ENCODE data around the gene TBX20.
"Not testable (repeated sequence)": the region's sequence is repeated elsewhere in the genome, so short reads cannot be mapped to it uniquely, and the experiment has no call there.

TBX20 gene

DNA sequence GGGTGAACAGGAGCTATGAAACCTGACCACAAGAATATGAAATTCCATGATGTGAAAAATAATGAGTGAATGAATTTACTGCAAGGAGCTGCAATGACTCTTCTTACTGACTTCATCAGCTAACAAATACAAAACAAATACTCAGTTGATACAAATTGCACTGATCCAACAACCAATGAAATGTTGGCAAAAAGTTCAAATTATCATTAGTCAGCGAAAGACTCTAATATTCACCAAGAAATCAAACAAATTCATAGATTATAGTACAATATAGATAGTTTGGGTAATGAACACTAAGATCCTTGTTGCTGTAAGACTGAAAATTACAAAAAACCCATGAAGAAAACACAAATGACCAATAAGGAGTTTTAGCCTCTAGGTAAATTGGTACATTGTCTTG, 49.0 kb downstream of the TBX20 start:
- H3K9me3 Mint-ChIP-seq (ENCODE audit: low read depth); H3K27ac Mint-ChIP-seq; H3K4me3 Mint-ChIP-seq; H3K27me3 Mint-ChIP-seq; H3K36me3 Mint-ChIP-seq; H3K4me1 Mint-ChIP-seq (ENCODE audit: low read depth): not testable (repeated sequence)

DNA sequence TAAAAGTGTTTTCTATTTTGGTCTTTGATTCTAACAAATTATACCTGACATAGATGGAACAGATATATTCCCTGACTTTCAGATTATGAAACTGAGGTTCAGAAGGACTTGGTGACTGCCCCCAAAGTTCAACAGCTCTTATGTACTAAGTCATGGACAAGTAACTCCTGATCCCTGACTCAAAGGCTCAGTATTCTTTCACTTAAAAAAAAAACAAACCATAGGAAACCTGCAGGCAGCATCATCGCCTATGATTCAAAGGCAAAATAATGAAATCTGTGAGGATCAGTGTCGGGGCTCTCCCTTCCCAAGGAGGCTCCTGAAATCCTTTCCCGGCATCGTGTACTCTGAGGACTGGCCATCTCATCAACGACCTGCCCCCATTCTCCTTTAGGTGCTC, 49.9 kb downstream of the TBX20 start:
- not testable (repeated sequence) for H3K36me3 Mint-ChIP-seq; H3K4me1 Mint-ChIP-seq (ENCODE audit: low read depth); H3K9me3 Mint-ChIP-seq (ENCODE audit: low read depth); H3K27ac Mint-ChIP-seq; H3K4me3 Mint-ChIP-seq; H3K27me3 Mint-ChIP-seq

DNA sequence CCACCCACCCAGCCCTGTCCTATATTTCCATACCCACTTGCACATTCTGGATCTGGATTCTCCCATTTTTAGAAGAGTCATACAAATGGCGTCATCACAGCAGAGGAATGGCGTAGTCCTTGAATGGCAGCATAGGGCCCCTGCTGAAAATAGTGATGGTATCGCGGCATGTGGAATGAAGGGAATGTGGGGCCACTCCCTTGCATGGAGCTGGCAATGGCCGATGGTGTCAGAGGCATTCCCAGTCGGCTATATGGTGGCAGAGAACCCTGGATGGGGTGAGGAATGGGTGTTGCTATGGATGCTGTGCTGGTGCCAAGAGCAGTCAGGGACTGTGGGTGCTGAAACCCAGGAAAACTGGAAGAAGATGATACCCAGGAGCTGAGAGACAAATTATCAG, 51.5 kb downstream of the TBX20 start:
- H3K27ac Mint-ChIP-seq; H3K36me3 Mint-ChIP-seq; H3K9me3 Mint-ChIP-seq (ENCODE audit: low read depth); H3K4me3 Mint-ChIP-seq; H3K27me3 Mint-ChIP-seq; H3K4me1 Mint-ChIP-seq (ENCODE audit: low read depth): not testable (repeated sequence)

DNA sequence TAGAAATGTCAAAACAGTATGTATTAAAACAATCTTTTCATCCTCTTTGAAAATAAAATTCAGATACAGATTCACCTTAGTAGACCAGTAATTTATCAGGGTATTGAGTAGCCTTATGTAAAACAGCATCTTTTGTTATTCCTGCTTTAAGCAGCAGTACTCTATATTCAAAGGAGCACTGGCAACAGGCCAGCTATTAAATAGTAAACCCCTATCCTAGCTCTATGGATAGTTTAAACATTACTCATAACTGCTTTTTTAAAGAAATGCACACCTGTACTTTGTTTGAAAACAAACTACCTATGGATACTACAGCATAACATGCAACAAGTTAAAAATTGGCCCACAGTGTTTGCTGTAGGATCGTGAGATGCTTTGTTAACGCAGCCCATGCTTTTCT, 53.7 kb downstream of the TBX20 start:
- H3K4me3 Mint-ChIP-seq; H3K4me1 Mint-ChIP-seq (ENCODE audit: low read depth); H3K9me3 Mint-ChIP-seq (ENCODE audit: low read depth); H3K27ac Mint-ChIP-seq; H3K36me3 Mint-ChIP-seq: not testable (repeated sequence)
- peaks cover 10% of the 10 kb centered on the region for H3K27me3 Mint-ChIP-seq

DNA sequence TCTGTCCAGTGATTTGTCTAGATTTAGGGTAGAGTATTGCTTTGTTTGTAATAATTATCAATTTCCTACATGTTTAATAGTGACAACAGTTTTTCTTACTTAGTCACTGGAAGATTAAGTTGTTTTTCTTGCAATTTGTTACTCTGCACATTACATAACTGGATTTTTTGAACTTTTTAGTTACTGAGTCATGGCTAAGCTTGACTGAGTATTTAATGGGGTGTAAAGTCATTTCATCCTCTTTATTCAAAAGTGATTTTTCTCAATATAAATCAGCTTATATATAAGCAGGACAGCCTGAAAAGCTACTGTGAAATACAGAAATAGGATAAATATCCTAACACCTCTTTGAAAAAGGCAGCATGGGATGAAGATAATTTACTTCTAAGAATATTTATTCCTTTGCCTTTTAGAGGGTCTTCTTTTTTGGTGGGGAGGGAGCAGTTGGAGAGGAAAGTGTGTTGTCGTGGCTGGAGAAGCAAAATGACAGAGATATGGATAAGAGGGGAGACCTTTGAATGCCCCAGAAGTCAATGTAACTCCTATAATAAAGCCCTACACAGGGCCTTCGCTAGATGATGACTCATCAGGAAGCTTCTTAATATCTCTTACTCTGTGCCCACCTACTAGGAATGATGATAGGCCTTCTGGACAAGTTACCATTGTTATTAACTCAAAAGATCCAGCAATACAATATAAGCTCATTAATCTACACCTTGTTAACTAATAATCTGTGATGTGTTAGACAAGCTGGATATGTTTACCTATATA, 55.3 kb downstream of the TBX20 start:
- H3K4me3 Mint-ChIP-seq; H3K4me1 Mint-ChIP-seq (ENCODE audit: low read depth); H3K9me3 Mint-ChIP-seq (ENCODE audit: low read depth); H3K36me3 Mint-ChIP-seq; H3K27ac Mint-ChIP-seq: not testable (repeated sequence)
- H3K27me3 Mint-ChIP-seq: peaks cover 10% of the 10 kb centered on the region

DNA sequence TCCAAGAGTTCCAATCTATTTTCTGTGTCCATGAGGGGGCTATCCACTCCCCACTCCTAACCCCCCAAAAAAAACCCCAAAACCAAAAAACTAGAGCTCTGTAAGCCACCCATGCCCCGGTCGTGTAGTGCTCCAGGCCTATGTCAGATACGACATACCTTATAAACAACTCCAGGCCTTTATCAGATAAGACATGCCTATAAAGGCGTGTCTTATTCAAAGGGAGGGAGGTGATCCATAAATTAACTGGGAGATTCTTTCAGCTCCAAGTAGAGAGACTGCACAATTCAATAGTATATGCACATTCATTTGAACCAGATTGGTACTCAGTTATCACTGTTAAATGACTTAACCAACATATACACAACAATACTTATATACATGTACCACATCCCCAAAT, 62.3 kb downstream of the TBX20 start:
- not testable (repeated sequence) for H3K4me3 Mint-ChIP-seq; H3K27me3 Mint-ChIP-seq; H3K9me3 Mint-ChIP-seq (ENCODE audit: low read depth); H3K27ac Mint-ChIP-seq; H3K36me3 Mint-ChIP-seq; H3K4me1 Mint-ChIP-seq (ENCODE audit: low read depth)

DNA sequence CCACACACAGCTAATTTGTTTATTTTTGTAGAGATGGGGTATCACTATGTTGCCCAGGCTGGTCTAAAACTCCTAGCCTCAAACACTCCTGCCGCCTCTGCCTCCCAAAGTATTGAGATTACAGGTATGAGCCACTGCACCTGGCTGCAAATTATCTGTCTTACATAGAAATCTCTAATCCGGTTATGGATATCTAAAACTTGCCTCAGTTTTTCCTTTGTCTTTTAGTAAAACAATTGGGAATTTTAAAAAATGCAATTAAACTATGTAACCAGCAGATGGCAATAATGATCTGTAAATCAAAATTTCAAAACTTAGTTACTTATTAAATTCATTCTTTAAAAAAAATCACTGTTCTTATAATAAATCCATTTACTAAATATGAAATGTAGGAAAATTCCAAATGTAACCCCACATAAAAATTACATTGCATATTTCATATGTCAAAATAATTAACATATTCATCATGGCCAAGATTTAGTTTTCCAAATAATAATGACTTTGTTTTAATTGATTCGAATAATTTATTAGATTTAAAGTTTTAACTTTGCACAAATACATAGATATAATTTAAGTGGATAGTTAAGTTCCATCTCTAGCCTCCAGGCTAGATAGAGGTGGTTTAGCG, 63.6 kb downstream of the TBX20 start:
- H3K27ac Mint-ChIP-seq; H3K4me1 Mint-ChIP-seq (ENCODE audit: low read depth); H3K36me3 Mint-ChIP-seq; H3K4me3 Mint-ChIP-seq; H3K9me3 Mint-ChIP-seq (ENCODE audit: low read depth); H3K27me3 Mint-ChIP-seq: not testable (repeated sequence)

DNA sequence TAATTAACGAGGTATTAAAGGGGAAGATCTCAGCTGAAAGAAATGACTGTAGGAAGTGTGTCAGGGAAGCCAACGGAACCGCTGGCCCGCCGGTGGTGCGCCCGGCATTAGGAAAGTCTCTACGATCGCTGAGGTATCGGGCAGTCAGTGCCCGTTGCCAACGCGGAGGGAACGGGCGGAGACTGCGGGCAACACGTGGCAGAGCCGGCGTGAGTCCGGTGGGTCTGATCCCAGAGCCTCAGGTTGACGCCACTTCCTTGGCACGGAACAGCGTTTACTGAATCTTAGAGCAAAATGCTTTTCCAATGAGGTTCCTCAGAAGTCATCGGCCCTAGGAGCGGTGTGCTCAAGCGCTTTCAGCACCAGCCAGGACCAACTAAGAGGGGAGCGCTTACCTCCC, 67.1 kb downstream of the TBX20 start:
- H3K27me3 Mint-ChIP-seq: peaks cover 15% of the 10 kb centered on the region
- not testable (repeated sequence) for H3K27ac Mint-ChIP-seq; H3K4me1 Mint-ChIP-seq (ENCODE audit: low read depth); H3K36me3 Mint-ChIP-seq; H3K9me3 Mint-ChIP-seq (ENCODE audit: low read depth)
- peak overlapping the region; percentile 77 for H3K4me3 Mint-ChIP-seq

DNA sequence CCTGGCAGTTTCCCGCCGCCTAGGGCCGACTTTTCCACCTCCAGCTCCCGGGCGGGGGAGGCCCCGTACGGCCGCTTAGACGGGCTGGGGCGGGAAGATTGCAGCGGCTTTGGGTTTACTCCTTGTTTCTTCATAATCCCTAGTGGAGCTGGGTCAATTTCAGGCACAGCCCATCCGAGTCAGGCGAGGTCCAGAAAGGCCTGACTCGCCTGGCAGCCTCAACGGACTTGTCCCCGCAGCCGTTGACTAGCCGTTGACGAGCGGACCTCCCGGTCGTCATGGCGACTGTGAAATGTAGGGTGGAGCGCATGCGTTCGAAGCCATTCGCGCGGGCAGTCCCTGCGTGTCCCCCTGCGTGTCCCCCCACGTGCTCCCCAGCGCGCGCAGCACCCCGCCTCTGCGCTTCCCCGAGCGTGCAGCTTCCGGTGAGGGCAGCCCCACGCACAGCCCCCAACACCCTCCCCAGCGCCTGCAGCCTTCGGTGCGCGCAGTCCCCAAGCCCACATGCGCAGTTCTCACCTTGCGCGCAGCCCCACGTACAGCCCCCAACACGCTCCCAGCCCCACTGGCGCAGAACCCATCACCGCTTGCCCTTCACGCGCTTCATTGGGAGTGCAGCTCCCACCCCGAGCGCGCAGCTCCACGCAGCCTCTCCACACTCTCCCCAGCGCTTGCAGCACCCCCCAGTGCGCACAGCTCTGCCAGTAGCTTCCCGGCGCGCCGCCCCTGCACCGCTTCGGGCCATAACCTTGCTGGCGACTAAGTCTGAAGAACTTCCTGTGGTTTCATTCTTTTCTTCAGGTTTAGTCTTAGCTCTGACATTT, 67.8 kb downstream of the TBX20 start:
- Mint-ChIP-seq H3K9me3 (ENCODE audit: low read depth) (no peaks in the 10 kb centered on the region), H3K4me3 (peak overlapping the region; percentile 77), H3K27ac (no peak overlapping the region), H3K27me3 (peaks cover 15% of the 10 kb centered on the region), H3K36me3 (no peaks in the 10 kb centered on the region), H3K4me1 (ENCODE audit: low read depth) (peaks cover 10% of the 10 kb centered on the region)

DNA sequence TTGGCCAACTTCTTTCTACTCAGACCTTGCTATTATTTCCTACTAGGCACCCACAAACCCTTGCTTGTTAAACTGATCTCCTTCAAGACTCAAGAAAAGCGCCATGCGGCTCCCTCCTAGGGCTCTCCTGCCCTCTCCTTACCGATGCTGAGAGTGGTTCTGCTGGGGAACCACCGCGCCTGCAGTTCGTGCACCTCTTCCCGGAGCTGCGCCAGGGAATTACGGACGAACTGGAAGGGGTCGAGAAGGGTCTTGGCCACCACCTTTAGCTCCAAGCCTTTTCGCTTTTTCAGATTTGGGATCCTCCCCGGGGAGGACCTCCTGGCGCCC, 68.4 kb downstream of the TBX20 start:
- peak overlapping the region; percentile 8 for H3K4me3 Mint-ChIP-seq

DNA sequence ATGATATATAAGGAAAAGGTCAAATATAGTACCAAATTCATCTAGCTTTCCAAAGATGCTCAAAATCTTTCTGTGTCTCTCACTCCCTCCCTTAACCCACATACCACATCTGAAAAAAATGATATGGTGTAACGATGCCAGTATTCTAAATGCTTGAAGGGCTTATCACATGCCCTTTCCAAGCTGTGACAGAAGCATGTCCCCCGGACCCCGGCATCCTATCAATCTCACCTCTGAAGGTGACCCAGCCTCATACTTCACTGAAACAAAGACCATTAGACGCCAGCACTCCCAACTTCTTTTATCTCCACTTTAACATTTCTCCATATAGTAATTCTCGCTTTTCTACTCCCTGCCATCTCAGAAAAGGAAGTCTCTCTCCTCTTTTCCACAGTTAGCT, 68.9 kb downstream of the TBX20 start:
- not testable (repeated sequence) for H3K9me3 Mint-ChIP-seq (ENCODE audit: low read depth); H3K4me1 Mint-ChIP-seq (ENCODE audit: low read depth); H3K27ac Mint-ChIP-seq; H3K36me3 Mint-ChIP-seq
- peak overlapping the region; percentile 8 for H3K4me3 Mint-ChIP-seq
- peaks cover 15% of the 10 kb centered on the region for H3K27me3 Mint-ChIP-seq

More for the DNA sequence above, 68.4 kb downstream of the TBX20 start:
- H3K4me1 Mint-ChIP-seq (ENCODE audit: low read depth); H3K27ac Mint-ChIP-seq; H3K36me3 Mint-ChIP-seq; H3K9me3 Mint-ChIP-seq (ENCODE audit: low read depth): not testable (repeated sequence)
- H3K27me3 Mint-ChIP-seq: peaks cover 15% of the 10 kb centered on the region

DNA sequence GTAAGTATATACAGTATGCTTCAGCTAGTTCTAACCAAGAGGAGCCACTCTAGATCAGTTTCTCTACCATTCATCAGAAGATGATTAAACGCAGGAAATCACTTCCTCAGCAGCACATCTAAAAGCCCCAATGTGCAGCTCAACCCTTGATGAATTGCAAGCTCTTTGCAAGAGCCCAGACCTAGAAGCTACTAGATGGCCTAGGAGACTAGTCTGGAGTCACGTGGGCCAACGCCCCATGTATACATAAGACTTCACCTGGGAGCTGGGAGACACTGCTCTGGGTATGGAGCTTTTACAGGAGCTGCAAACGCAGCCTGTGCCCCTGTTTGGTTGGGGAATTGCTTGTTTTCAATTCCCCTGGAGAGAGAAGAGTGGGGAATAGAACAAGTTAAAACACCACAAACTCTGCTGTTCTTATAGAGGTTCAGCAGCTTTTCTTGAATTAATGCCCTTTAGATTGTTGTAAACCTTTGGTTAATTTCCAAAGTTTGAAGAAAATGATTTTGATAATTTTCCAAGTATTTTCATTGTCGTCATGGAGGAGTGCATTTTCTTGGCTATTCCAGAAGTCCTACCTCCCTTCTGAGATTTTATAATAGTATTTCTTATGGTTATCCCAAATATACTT, 69.9 kb downstream of the TBX20 start:
- not testable (repeated sequence) for H3K4me3 Mint-ChIP-seq; H3K27ac Mint-ChIP-seq; H3K9me3 Mint-ChIP-seq (ENCODE audit: low read depth); H3K36me3 Mint-ChIP-seq; H3K4me1 Mint-ChIP-seq (ENCODE audit: low read depth)
- peaks cover 15% of the 10 kb centered on the region for H3K27me3 Mint-ChIP-seq

DNA sequence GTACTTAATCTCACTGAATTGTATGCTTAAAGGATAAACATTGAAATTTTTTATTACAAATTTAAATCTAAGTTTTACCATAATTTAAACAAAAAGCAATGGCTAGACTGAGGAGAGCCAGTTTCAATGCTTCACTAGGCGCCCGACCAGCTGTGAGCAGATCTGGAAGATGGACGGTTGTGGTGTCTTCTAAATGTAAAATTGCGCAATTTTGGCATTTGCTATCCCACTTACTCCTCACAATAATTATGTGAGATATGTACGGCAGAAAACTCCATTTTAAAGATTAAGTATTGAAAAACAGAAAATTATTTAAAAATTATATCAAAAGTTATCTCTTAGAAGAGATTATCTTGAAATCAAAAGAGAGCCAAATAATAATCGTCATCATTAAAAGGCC, 73.2 kb downstream of the TBX20 start:
- H3K36me3 Mint-ChIP-seq; H3K9me3 Mint-ChIP-seq (ENCODE audit: low read depth); H3K27ac Mint-ChIP-seq; H3K4me3 Mint-ChIP-seq; H3K4me1 Mint-ChIP-seq (ENCODE audit: low read depth): not testable (repeated sequence)
- H3K27me3 Mint-ChIP-seq: peaks cover 11% of the 10 kb centered on the region

DNA sequence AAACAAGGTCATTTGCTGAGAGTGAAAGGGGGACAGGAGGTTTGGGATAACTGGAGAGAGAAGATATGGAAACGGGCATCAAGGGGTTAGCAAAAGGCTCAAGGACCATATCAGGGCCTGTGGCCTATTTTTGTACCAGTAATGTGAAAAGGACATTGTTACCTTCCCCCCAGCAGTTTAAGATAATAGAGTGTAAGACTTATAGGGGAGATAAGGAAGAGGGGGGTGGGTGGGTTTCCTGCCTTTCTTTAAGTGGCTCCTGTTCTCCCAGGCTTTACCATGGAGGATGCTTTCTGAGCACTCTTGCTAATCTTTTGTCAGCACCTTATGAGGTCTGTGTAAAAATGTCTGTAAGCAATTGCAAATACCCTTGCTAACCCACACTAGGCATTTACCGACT, 80.7 kb downstream of the TBX20 start:
- not testable (repeated sequence) for H3K36me3 Mint-ChIP-seq; H3K4me3 Mint-ChIP-seq; H3K4me1 Mint-ChIP-seq (ENCODE audit: low read depth); H3K9me3 Mint-ChIP-seq (ENCODE audit: low read depth); H3K27ac Mint-ChIP-seq
- peaks cover 12% of the 10 kb centered on the region for H3K27me3 Mint-ChIP-seq

DNA sequence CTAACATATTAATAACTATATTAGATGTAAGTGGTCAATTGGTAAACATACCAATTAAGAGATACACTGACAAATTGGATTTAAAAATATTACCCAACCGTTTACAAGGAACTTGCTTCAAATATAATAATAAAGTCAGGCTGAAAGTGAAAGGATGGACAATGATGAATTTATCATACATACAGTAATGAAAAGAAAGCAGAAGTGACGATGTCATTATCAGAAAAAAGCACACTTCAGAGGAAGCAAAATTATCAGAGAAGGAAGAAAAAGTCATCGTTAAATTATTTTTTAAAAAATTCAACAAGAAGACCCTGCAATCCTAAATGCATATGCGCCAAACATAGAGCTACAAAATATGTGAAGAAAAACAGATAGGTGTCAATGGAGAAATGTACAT, 81.8 kb downstream of the TBX20 start:
- H3K9me3 Mint-ChIP-seq (ENCODE audit: low read depth); H3K27ac Mint-ChIP-seq; H3K4me1 Mint-ChIP-seq (ENCODE audit: low read depth); H3K36me3 Mint-ChIP-seq; H3K4me3 Mint-ChIP-seq: not testable (repeated sequence)
- H3K27me3 Mint-ChIP-seq: peaks cover 12% of the 10 kb centered on the region
